ENCODE measurements around the gene TAF11L13.

DNA sequence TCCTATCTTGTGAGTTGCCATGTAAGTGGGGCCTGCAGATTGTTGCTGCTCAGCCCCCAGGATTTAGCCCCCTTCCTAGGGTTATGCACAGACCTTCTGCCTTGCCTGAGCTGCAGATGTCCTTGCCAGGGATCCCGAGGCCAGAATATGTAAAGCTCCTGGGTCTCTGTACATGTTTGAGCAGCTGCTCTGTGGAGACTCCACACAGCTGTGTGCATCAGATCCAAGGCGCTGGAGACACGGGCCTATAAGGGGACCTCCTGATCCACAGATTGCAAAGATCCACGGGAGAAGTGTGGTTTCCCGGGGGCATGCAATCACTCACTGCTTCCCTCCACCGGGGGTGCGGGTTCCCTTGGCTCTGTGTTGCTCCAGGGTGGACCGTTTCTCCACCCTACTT lies 31.3 kb downstream of the TAF11L13 start:
- TF ChIP-seq CTCF (IDR thresholded peaks at IDR 0.05) (no peak), POLR2A (IDR thresholded peaks at IDR 0.05) (no peak), EP300 (IDR thresholded peaks at IDR 0.05) (no peak)

Data from sigmoid colon (tissue), 4 donors.